ENCODE data around the gene EXD3.
A peak's percentile ranks its signal among the peaks of the same experiment; 100 is the strongest.
"Not testable (repeated sequence)": the region's sequence is repeated elsewhere in the genome, so short reads cannot be mapped to it uniquely, and the experiment has no call there.

The EXD3 gene
- total RNA-seq: 15.5 to 27.2 (median 21.8) reads per million in 4 donors

- peak; percentile 89 to 94 (median 92) for DNase-seq
Observed at GRCh38 chr9:137422604-137423513, at the start of gene EXD3, which contains the start of gene NOXA1. Gene EXD3, minus strand, starts transcription at chr9:137423162. Its CDS starts 27,805 bp downstream, at chr9:137395357. Gene NOXA1, plus strand, starts transcription at chr9:137423393. Its CDS starts 137 bp downstream, at chr9:137423530.

GRCh38 chr9:137470785-137471184 lies 47.8 kb upstream of the EXD3 start:
- no peak for DNase-seq

- no peak for DNase-seq
Observed at GRCh38 chr9:137467896-137468295, 44.9 kb upstream of the EXD3 start.

- DNase-seq: no peak
Observed at GRCh38 chr9:137467161-137467581, 44.2 kb upstream of the EXD3 start.

- DNase-seq: not testable (repeated sequence)
Observed at GRCh38 chr9:137466389-137467085, 43.6 kb upstream of the EXD3 start.

- DNase-seq: no peak
Observed at GRCh38 chr9:137465720-137466388, 42.9 kb upstream of the EXD3 start.

- DNase-seq: no peak
Observed at GRCh38 chr9:137465000-137465719, 42.2 kb upstream of the EXD3 start.

- DNase-seq: no peak
Observed at GRCh38 chr9:137464291-137464999, 41.5 kb upstream of the EXD3 start.

- no peak for DNase-seq
Observed at GRCh38 chr9:137463931-137464290, 40.9 kb upstream of the EXD3 start.

- DNase-seq: no peak
Observed at GRCh38 chr9:137462986-137463930, 40.3 kb upstream of the EXD3 start.

- no peak for DNase-seq
Observed at GRCh38 chr9:137462396-137462985, 39.5 kb upstream of the EXD3 start.

- DNase-seq: peak; percentile 52 to 82 (median 60)
Observed at GRCh38 chr9:137461663-137462395, 38.9 kb upstream of the EXD3 start.

GRCh38 chr9:137461316-137461662 lies 38.3 kb upstream of the EXD3 start:
- peak in 1 of 5 donors; percentile 13 for DNase-seq

GRCh38 chr9:137460363-137461315 lies 37.7 kb upstream of the EXD3 start:
- DNase-seq: no peak

GRCh38 chr9:137459601-137460362 lies 36.8 kb upstream of the EXD3 start:
- DNase-seq: no peak

- DNase-seq: peak; percentile 87 to 97 (median 92)
Observed at GRCh38 chr9:137459152-137459600, 36.2 kb upstream of the EXD3 start, which contains the start of gene NSMF. Gene NSMF, minus strand, starts transcription at chr9:137459334. Its CDS starts 232 bp downstream, at chr9:137459102.

Data from T-helper 1 cell (primary cell).